Tibial artery (tissue), 4 donors: ENCODE measurements around the gene MAEA.

Source experiments
- DNase-seq, 2 donors: peaks; one replicate each; pipeline ENCODE4 v3.0.0-alpha.2; 2019
- H3K27ac ChIP-seq, 2 donors: fragments of 200-600 bp; sonication (generic) in 1 of 2; 1 replicate in 1 of 2; 2 replicates in 1 of 2; pipeline ENCODE4 v1.5.1; 2018 to 2019; ENCODE audit warnings: mild to moderate bottlenecking in 1 of 2
- H3K27me3 ChIP-seq, 2 donors: fragments of 200-600 bp; sonication (generic) in 1 of 2; one replicate each; pipeline versions ENCODE4 v1.5.1 to v1.6.0; 2016 to 2019
- H3K36me3 ChIP-seq, 3 donors: fragments of 200-600 bp; sonication (generic) in 2 of 3; one replicate each; pipeline ENCODE4 v1.5.1; 2016 to 2019; ENCODE audit warnings: mild to moderate bottlenecking in 2 of 3
- H3K4me1 ChIP-seq, 4 donors: fragments of 200-600 bp; sonication (generic) in 2 of 4; 1 replicate in 3 of 4; 2 replicates in 1 of 4; pipeline ENCODE4 v1.5.1; 2016 to 2019
- H3K4me3 ChIP-seq, 2 donors: fragments of 200-600 bp; sonication (generic) in 1 of 2; 1 replicate in 1 of 2; 2 replicates in 1 of 2; pipeline ENCODE4 v1.5.1; 2018 to 2019; ENCODE audit warnings: mild to moderate bottlenecking in 2 of 2
- H3K9me3 ChIP-seq, 3 donors: fragments of 200-600 bp; sonication (generic) in 1 of 3; one replicate each; pipeline ENCODE4 v1.5.1; 2016 to 2019
- CTCF ChIP-seq, 2 experiments: fragments of 200-600 bp in 1 of 2; fragments of 450-650 bp in 1 of 2; IDR thresholded peaks; one replicate each; pipeline ENCODE4 v1.5.1; 2017 to 2019; ENCODE audit warnings: antibody characterized with exemption in 2 of 2, mild to moderate bottlenecking in 1 of 2, moderate library complexity in 1 of 2
- intact Hi-C: fragments of 100-400 bp; cut with DNase I; formaldehyde crosslinking; loops from one replicate; pipeline ENCODE4 v1.15.0; 2023; ENCODE audit warnings: low total_unique reads

MAEA gene

GRCh38 chr4:1377606-1378261 is 88.0 kb downstream of the MAEA start:
- Histone ChIP-seq H3K27ac (no peak overlapping the region), H3K36me3 (peaks cover 18 to 96% (median 54%) of the 10 kb centered on the region in 3 donors), H3K27me3 (no peaks in the 10 kb centered on the region), H3K9me3 (no peaks in the 10 kb centered on the region), H3K4me1 (no peaks in the 10 kb centered on the region), H3K4me3 (no peak overlapping the region)
- intact Hi-C loops: no loop called here
- no peak for TF ChIP-seq CTCF (IDR thresholded peaks at IDR 0.05)
- DNase-seq: peak in 1 of 2 donors; percentile 58

- intact Hi-C loops: no loop called here
- no peak overlapping the region for H3K4me3 ChIP-seq
- no peak for TF ChIP-seq CTCF (IDR thresholded peaks at IDR 0.05)
- peak in 1 of 2 donors; percentile 64 for DNase-seq
- H3K9me3 ChIP-seq: no peaks in the 10 kb centered on the region
- no peaks in the 10 kb centered on the region for H3K4me1 ChIP-seq
- no peaks in the 10 kb centered on the region for H3K27me3 ChIP-seq
- no peak overlapping the region for H3K27ac ChIP-seq
- H3K36me3 ChIP-seq: peaks cover 21 to 98% (median 51%) of the 10 kb centered on the region in 3 donors
Observed at GRCh38 chr4:1378559-1379231, 89.0 kb downstream of the MAEA start.

GRCh38 chr4:1379351-1379781 is 89.7 kb downstream of the MAEA start:
- peak in 1 of 2 donors; percentile 65 for DNase-seq
- peaks cover 27 to 98% (median 52%) of the 10 kb centered on the region in 3 donors for H3K36me3 ChIP-seq

GRCh38 chr4:1379801-1380331 is 90.2 kb downstream of the MAEA start:
- Histone ChIP-seq H3K36me3 (peaks cover 32 to 98% (median 52%) of the 10 kb centered on the region in 3 donors), H3K27me3 (no peaks in the 10 kb centered on the region), H3K27ac (no peak overlapping the region), H3K4me1 (no peaks in the 10 kb centered on the region), H3K4me3 (no peak overlapping the region), H3K9me3 (no peaks in the 10 kb centered on the region)
- DNase-seq: no peak
- TF ChIP-seq CTCF (IDR thresholded peaks at IDR 0.05): no peak
- intact Hi-C loops: no loop called here

More at GRCh38 chr4:1379351-1379781, 89.7 kb downstream of the MAEA start:
- intact Hi-C loops: no loop called here
- no peaks in the 10 kb centered on the region for H3K27me3 ChIP-seq
- no peaks in the 10 kb centered on the region for H3K4me1 ChIP-seq
- no peaks in the 10 kb centered on the region for H3K9me3 ChIP-seq
- no peak overlapping the region for H3K4me3 ChIP-seq
- no peak overlapping the region for H3K27ac ChIP-seq
- no peak for TF ChIP-seq CTCF (IDR thresholded peaks at IDR 0.05)

- Histone ChIP-seq H3K36me3 (peaks cover 36 to 98% (median 52%) of the 10 kb centered on the region in 3 donors), H3K27me3 (no peaks in the 10 kb centered on the region), H3K27ac (no peak overlapping the region), H3K4me1 (no peaks in the 10 kb centered on the region), H3K9me3 (no peaks in the 10 kb centered on the region), H3K4me3 (no peak overlapping the region)
- intact Hi-C loops: no loop called here
- DNase-seq: peak in 1 of 2 donors; percentile 46
- TF ChIP-seq CTCF (IDR thresholded peaks at IDR 0.05): no peak
Observed at GRCh38 chr4:1380368-1381151, 90.9 kb downstream of the MAEA start.
